HG03039 (cell line): Measurements from ENCODE around the gene PAXX.

Experiments
- ATAC-seq: cut with Tn5 transposase; IDR thresholded peaks from one replicate; pipeline ENCODE4 v1.9.1; 2021; ENCODE audit warnings: mild to moderate bottlenecking, moderate library complexity; ENCODE audit not compliant: unreplicated experiment

Gene PAXX

DNA sequence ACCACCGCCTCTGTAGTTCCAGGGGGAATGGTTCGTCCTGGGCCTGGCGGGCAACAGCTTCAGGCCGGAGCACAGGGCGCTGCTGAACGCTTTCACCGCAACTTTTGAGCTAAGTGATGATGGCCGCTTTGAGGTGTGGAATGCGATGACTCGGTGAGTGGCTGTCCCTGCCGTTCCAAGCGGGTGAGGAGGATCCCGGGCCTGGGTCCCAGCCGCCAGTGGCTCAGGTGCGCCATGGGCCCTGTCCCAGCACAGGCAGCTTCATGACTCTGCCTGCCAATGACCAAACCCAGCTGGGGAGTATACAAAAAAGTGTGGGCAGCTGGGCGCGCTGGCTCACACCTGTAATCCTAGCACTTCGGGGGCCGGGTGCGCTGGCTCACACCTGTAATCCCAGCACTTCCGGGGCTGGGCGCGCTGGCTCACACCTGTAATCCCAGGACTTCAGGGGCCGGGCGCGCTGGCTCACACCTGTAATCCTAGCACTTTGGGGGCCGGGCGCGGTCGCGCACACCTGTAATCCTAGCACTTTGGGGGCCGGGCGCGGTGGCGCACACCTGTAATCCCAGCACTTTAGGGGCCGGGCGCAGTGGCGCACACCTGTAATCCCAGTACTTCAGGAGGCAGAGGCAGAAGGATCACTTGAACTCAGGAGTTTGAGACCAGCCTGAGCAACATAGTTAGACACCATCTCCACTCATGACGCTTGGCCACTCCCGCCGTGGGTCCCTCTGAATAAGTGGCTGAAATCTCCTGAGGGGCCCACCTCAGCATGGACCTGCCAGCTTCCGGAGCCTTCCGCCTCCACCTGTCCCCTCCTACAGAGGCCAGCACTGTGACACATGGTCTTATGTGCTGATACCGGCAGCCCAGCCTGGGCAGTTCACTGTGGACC lies 39.1 kb upstream of the PAXX start:
- ATAC-seq: no peak

GRCh38 chr9:136953771-136954269 lies 38.4 kb upstream of the PAXX start:
- ATAC-seq: no peak

- no peak for ATAC-seq
These were observed 37.7 kb upstream of the PAXX start for GRCh38 chr9:136954270-136955083.

GRCh38 chr9:136955202-136955942 lies 36.9 kb upstream of the PAXX start:
- no peak for ATAC-seq

DNA sequence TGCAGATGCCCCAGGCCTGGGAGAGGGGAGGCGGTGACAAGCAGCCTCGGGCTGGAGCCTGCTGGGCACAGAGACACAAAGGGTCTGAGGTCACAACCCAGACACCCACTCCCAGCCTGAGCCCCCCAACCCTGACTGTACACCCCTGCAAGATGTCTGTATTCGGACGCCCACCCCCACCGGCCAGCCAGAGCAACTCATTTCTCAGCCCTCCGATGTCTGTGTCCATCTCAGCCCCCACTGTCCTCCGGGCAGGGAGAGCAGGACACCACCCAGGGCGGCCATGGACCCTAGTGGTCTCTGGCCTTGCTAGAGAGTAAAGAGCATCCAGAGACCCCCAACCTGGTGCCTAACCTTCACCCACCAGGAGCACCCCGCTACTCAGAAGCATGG lies 36.3 kb upstream of the PAXX start:
- no peak for ATAC-seq

DNA sequence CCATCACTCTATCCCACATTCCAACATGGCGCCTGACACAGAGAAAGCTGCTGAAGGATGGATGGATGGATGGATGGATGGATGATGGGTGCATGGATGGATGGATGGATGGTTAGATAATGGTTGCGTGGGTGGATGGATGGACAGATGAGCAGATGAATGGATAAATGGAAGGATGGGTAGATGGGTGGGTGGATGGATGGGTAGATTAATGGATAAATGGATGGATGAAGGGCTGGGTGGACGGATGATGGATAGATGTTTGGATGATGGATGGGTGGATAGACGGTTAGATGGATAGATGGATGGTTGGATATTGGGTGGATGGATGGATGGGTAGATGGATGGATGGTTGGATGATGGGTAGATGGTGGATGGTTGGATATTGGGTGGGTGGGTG lies 35.6 kb upstream of the PAXX start:
- no peak for ATAC-seq

DNA sequence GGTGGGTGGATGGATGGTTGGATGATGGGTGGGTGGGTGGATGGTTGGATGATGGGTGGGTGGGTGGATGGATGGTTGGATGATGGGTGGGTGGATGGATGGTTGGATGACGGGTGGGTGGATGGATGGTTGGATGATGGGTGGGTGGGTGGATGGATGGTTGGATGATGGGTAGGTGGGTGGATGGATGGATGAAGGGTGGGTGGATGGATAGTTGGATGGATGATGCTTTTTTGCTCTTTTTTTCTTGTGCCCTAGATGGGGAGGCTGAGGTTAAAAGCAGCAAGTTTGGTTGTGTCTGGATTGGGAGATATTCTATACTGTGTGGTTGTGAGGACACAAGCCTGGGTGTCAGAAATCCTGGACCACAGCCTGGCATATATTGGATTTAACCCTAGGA lies 34.8 kb upstream of the PAXX start:
- no peak for ATAC-seq

- no peak for ATAC-seq
These were observed 34.3 kb upstream of the PAXX start for GRCh38 chr9:136957901-136958300.

DNA sequence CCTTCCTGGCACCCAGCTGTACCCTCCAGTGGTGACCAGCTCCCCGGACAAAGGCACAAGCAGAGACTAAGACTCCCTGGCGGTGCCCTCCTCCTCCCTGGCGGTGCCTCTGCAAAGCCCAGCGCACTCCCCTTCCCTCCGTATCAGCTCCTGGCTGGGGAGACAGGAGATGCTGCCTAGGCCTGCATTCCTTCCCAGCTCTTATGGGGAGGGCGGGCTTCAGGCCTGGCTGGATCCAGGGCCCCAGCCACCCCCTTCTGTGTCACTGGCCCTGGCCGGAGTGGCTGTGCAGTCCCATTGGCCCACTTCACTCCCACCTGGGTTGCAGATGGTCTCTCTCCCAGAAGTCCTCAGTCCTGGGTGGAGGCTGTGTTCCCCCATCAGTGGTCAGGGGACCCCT lies 33.7 kb upstream of the PAXX start:
- no peak for ATAC-seq

GRCh38 chr9:136958898-136959850 lies 33.0 kb upstream of the PAXX start:
- ATAC-seq: no peak

DNA sequence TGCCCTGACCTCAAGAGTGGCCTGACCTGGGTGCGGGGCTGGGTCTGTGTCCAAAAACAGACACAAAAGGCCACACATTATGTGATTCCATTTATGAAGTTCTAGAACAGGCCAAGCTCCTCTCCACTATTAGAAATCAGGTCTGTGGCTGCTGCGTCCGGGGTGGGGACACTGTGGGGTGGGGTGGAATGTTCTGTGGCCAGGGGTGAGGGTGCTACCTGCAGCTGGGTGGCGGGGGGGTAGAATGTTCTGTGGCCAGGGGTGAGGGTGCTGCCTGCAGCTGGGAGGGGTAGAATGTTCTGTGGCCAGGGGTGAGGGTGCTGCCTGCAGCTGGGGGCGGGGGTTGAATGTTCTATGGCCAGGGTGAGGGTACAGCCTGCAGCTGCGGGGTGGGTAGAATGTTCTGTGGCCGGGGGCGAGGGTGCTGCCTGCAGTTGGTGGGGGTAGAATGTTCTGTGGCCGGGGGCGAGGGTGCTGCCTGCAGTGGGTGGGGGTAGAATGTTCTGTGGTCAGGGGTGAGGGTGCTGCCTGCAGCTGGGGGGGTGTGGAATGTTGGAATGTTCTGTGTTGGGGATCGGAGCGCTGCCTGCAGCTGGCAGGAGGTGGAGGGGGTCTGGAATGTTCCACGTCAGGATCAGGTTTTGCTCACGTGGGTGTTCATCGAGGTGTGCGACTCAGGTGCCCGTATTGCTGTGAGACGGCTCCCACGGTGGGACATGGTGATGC lies 31.8 kb upstream of the PAXX start:
- no peak for ATAC-seq

- ATAC-seq: no peak
These were observed 31.3 kb upstream of the PAXX start for GRCh38 chr9:136960938-136961275.

- ATAC-seq: no peak
These were observed 30.8 kb upstream of the PAXX start for GRCh38 chr9:136961279-136962065.

DNA sequence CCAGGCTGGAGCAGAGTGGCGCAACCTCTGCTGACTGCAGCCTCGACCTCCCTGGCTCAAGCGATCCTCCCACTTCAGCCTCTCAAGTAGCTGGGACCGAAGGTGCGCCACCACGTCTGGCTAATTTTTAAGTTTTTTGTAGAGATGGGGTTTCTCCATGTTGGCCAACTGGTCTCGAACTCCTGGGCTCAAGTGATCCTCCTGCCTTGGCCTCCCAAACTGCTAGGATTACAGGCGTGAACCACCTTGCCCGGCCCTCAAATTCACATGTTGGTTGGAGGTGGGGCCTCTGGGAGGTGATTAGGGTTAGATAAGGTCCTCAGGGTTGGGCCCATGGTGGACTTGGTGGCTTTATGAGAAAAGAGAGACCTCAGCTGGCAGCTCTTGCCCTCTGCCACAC lies 30.1 kb upstream of the PAXX start:
- ATAC-seq: no peak

DNA sequence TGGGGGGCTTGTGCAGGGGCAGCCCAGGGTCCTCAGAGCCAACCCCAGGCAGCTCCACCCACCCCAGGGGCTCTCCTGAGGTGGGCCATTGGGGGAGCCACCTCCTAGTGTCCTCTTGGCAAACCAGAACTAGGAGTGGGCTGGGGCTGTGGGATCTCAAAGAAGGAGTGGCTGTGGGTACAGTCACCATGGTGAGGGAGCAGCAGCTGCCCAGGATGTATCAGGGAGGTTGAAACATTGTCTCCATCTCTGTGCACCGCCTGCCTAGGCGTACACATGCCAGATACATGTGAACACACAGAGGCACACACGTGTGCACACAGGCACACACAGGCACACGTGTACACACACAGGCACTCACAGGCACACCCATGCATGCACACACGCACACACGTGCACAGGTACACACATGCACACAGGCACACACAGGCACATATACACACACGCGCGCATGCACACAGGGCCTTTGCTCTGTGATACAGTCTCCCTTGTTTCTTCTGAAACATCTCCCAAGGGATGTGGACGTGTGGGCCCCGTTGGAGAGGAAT lies 29.4 kb upstream of the PAXX start:
- ATAC-seq: no peak

DNA sequence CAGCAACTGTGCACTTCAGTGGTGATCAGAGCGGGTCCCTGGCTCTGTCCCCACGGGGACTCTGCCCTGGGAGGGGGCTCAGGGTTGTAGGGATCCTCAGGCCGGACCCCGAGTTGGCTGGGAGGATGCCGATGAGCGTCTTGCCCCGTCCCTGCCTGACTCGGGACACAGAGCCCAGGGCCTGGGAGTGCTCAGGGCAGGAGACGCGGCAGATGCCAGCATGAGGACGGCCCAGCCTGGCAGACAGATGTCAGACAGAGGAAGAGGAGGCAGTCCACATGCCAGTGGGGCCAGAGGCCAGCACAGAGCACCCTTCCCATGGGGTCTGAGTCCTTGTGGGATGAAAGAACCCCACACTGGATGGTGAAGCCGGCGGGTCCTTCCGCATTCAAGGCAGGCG lies 28.9 kb upstream of the PAXX start:
- ATAC-seq: no peak

DNA sequence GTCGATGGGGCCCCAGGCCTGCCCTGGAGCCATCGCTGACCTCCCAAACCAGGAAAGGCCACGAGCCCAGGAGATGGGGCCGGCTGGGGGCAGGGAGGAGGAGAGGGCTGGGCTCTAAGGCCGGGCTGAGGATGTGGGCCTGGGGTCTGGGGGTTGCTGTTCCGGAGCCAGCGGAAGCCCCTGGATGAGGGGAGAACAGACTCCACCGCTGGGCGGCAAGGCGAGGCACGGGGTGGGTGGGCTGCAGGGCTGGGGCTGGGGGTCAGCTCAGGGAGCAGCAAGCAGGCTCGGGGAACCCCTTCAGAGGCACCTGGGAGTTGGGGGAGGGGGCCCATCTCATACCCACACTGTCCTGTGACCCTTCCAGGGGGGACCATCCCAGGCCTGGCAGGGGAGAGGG lies 28.5 kb upstream of the PAXX start:
- ATAC-seq: no peak

DNA sequence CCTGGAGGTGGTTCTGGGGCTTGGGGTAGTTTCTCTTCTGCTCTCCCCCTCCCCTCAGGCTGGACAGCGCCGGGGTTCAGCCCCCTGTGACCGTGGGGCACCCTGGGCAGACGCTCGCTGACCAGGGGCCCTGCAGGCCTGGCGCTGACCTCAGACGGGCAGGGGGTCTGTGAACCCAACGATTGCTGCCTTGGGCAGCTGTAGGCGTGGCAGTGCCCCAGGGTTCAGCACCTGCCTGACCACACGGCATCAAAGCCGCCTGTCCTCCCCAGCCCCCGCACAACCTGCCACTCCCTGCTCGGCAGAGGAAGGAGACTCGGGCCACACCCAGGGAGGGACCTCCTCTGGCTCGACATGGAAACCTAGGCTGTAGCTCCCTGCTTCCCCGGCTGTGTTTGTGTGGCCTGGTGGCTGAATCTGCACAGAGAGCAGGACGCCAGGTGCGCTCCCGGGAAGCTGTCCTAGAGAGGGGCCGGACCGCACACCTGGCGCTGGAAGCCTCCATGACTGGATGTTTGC lies 28.0 kb upstream of the PAXX start:
- no peak for ATAC-seq
